Psoas muscle (tissue), 8 donors: ENCODE data around the gene HOXB4. TPM values are rescaled to one million over a fixed set of nuclear protein-coding genes. Genes with fewer than 3 reads are reported as not detected.

ENCODE experiments used
- ATAC-seq, 4 donors: fragments of 200-7000 bp; cut with Tn5 transposase; one replicate each; pipeline ENCODE4 v1.9.1; 2020; ENCODE audit warnings: moderate library complexity in 3 of 4, mild to moderate bottlenecking in 2 of 4
- DNase-seq, 2 donors: peaks; one replicate each; pipeline ENCODE4 v3.0.0-alpha.2; 2020
- H3K27ac ChIP-seq: fragments of 200-600 bp; one replicate; pipeline ENCODE4 v1.8.0; 2022
- H3K27me3 ChIP-seq, 3 donors: fragments of 200-600 bp in 1 of 3; one replicate each; pipeline versions ENCODE4 v1.6.1 to v1.8.0; 2013 to 2022; ENCODE audit warnings: low read length in 2 of 3, mild to moderate bottlenecking in 2 of 3, moderate library complexity in 1 of 3; ENCODE audit not compliant: insufficient read depth in 3 of 3
- H3K36me3 ChIP-seq, 2 donors: fragments of 200-600 bp in 1 of 2; one replicate each; pipeline versions ENCODE4 v1.6.1 to v1.8.0; 2013 to 2022; ENCODE audit warnings: low read depth in 1 of 2, mild to moderate bottlenecking in 1 of 2, moderate library complexity in 1 of 2; ENCODE audit not compliant: insufficient read depth in 1 of 2
- H3K4me1 ChIP-seq: fragments of 200-600 bp; one replicate; pipeline ENCODE4 v1.8.0; 2022
- H3K4me3 ChIP-seq: fragments of 200-600 bp; one replicate; pipeline ENCODE4 v1.8.0; 2022; ENCODE audit warnings: mild to moderate bottlenecking
- H3K9me3 ChIP-seq: fragments of 200-600 bp; one replicate; pipeline ENCODE4 v1.8.0; 2022
- CTCF ChIP-seq: fragments of 200-600 bp; IDR thresholded peaks from one replicate; pipeline ENCODE4 v1.8.0; 2022; ENCODE audit warnings: antibody characterized with exemption
- WGBS, 3 donors: extraction: QIAGEN DNeasy Blood & Tissue Kit; methylation state at CpG; one replicate each; pipeline versions ENCODE4 v1.1.6 to v1.1.7; 2013; 5-methylcytosine and 5-hydroxymethylcytosine counted together
- intact Hi-C, 2 donors: fragments of 100-400 bp; cut with DNase I; formaldehyde crosslinking; loops; one replicate each; pipeline versions ENCODE4 v1.11.0 to v1.14.2; 2022
- polyA plus RNA-seq, 3 donors: library from polyadenylated mRNA; stranded (reverse); fragments of 200-250 nt; gene quantifications; one replicate each; pipeline ENCODE4 v1.2.3, GENCODE V29; 2013
- total RNA-seq, 4 donors: library from RNA; stranded (reverse); fragmentation: NEBNext Ultra II Directional in 2 of 4; extraction: Animal tissue kit (Norgen Biotek cat#: 25700) in 2 of 4; gene quantifications; one replicate each; pipeline versions ENCODE4 v1.2.1 to v1.2.4, GENCODE V29; 2021 to 2023
- donor health status: healthy with polysubstance abuse.
- donor health status: DM: no; HTN: no; CAD: no; lungs with moderate emphysema.
- donor health status: Bipolar disorder and iron deficiency.
- donor health status: healthy.
- donor health status: DM: yes; HTN: yes; CAD: no.
- donor health status: DM: no; HTN: no; CAD: no.
- donor health status: DM: no; HTN: no; CAD: no.
- donor health status: DM: yes; HTN: yes; CAD: no.

Gene HOXB4
- total and polyA plus RNA-seq, 7 donors = 0.38 to 4.0 (median 0.89) TPM

GRCh38 chr17:48597528-48597777, 19.3 kb upstream of the HOXB4 start:
- intact Hi-C loops = loop anchor here in 1 of 2 donors (10.0 kb wide), 1 partner anchor 573 kb away; no protein-coding TSS in a partner anchor
- WGBS, 3 donors = 3 to 4% (median 4%) methylated on average over 10 to 16 of the region's 16 CpGs
- Histone ChIP-seq H3K4me1 (peaks cover 10% of the 10 kb centered on the region), H3K4me3 (peak overlapping the region; percentile 73), H3K27ac (peak overlapping the region; percentile 68), H3K36me3 (no peaks in the 10 kb centered on the region), H3K9me3 (no peaks in the 10 kb centered on the region), H3K27me3 (peaks cover 0 to 90% (median 47%) of the 10 kb centered on the region in 3 donors)
- no peak for DNase-seq
- no peak for TF ChIP-seq CTCF
- ATAC-seq = no peak

- WGBS, 3 donors = 20 to 34% (median 22%) methylated on average over 24 to 26 of the region's 26 CpGs
- intact Hi-C loops = loop anchor here in 1 of 2 donors (10.0 kb wide), 1 partner anchor 572 kb away; no protein-coding TSS in a partner anchor
- H3K36me3 ChIP-seq = no peaks in the 10 kb centered on the region
- ATAC-seq = no peak
- peak overlapping the region; percentile 68 for H3K27ac ChIP-seq
- no peak for TF ChIP-seq CTCF
- peak overlapping the region; percentile 73 for H3K4me3 ChIP-seq
- DNase-seq = no peak
- peaks cover 0 to 90% (median 46%) of the 10 kb centered on the region in 3 donors for H3K27me3 ChIP-seq
- peaks cover 10% of the 10 kb centered on the region for H3K4me1 ChIP-seq
- H3K9me3 ChIP-seq = no peaks in the 10 kb centered on the region
Measured at GRCh38 chr17:48596735-48597527, 18.8 kb upstream of the HOXB4 start.

- H3K4me1 ChIP-seq = peaks cover 10% of the 10 kb centered on the region
- H3K9me3 ChIP-seq = no peaks in the 10 kb centered on the region
- H3K27ac ChIP-seq = no peak overlapping the region
- peaks cover 0 to 90% (median 41%) of the 10 kb centered on the region in 3 donors for H3K27me3 ChIP-seq
- peak overlapping the region; percentile 73 for H3K4me3 ChIP-seq
- no peaks in the 10 kb centered on the region for H3K36me3 ChIP-seq
- DNase-seq (no peak), ATAC-seq (no peak)
- no peak for TF ChIP-seq CTCF
- intact Hi-C loops = loop anchor here in 1 of 2 donors (10.0 kb wide), 1 partner anchor 571 kb away; no protein-coding TSS in a partner anchor
- WGBS, 3 donors = 25 to 36% (median 31%) methylated on average over 51 to 54 of the region's 54 CpGs
Measured at GRCh38 chr17:48596000-48596734, 18.0 kb upstream of the HOXB4 start.

GRCh38 chr17:48595278-48595999, 17.3 kb upstream of the HOXB4 start:
- intact Hi-C loops = loop anchor here in 1 of 2 donors (10.0 kb wide), 1 partner anchor 571 kb away; no protein-coding TSS in a partner anchor
- WGBS, 3 donors = 71 to 79% (median 75%) methylated on average over 25 of the region's 25 CpGs
- H3K4me3 ChIP-seq = no peak overlapping the region
- peaks cover 10% of the 10 kb centered on the region for H3K4me1 ChIP-seq
- H3K36me3 ChIP-seq = no peaks in the 10 kb centered on the region
- H3K27ac ChIP-seq = no peak overlapping the region
- ATAC-seq (no peak), DNase-seq (no peak)
- peaks cover 0 to 93% (median 36%) of the 10 kb centered on the region in 3 donors for H3K27me3 ChIP-seq
- TF ChIP-seq CTCF = no peak
- H3K9me3 ChIP-seq = no peaks in the 10 kb centered on the region
